CD4-positive, alpha-beta T cell (primary cell): Measurements from ENCODE around the gene SLC36A3. TPM values are rescaled to one million over a fixed set of nuclear protein-coding genes. Genes with fewer than 3 reads are reported as not detected.
"Not testable (repeated sequence)": the region's sequence is repeated elsewhere in the genome, so short reads cannot be mapped to it uniquely, and the experiment has no call there.

Source experiments
- ATAC-seq: fragments of 200-7000 bp; cut with Tn5 transposase; one replicate; pipeline ENCODE4 v1.10.0; 2022; ENCODE audit warnings: mild to moderate bottlenecking; ENCODE audit not compliant: poor library complexity
- CTCF ChIA-PET: fragments of 350-600 bp; sonication (Branson Sonifier 250); formaldehyde crosslinking; loops from one replicate; lab custom pipeline; 2021; ENCODE audit warnings: antibody characterized with exemption, inconsistent platforms; lab: Charles Lee
- POLR2A ChIA-PET: fragments of 350-600 bp; sonication (Branson Sonifier 250); formaldehyde crosslinking; loops from one replicate; lab custom pipeline; 2021; ENCODE audit warnings: antibody characterized with exemption, inconsistent platforms; lab: Charles Lee
- DNase-seq, 14 experiments: peaks; one replicate each; pipeline ENCODE4 v3.0.0-alpha.2; 2013 to 2020; ENCODE audit warnings: mixed read lengths in 2 of 14
- H3K27ac ChIP-seq, 2 donors: one replicate each; pipeline versions ENCODE4 v1.5.1 to v1.7.0; 2013; ENCODE audit warnings: low read length in 2 of 2, low read depth in 1 of 2, mild to moderate bottlenecking in 1 of 2
- H3K27me3 ChIP-seq, 2 experiments: 1 replicate in 1 of 2; 2 replicates in 1 of 2; pipeline versions ENCODE4 v1.6.1 to v1.7.0; 2013; ENCODE audit warnings: low read length in 2 of 2, control low read depth in 1 of 2, mild to moderate bottlenecking in 1 of 2, moderate library complexity in 1 of 2; ENCODE audit not compliant: insufficient read depth in 2 of 2, control insufficient read depth in 1 of 2
- H3K36me3 ChIP-seq: one replicate; pipeline ENCODE4 v1.6.1; 2013; ENCODE audit warnings: low read length, control low read depth; ENCODE audit not compliant: insufficient read depth
- H3K4me1 ChIP-seq: one replicate; pipeline ENCODE4 v1.6.1; 2013; ENCODE audit warnings: low read length, control low read depth; ENCODE audit not compliant: insufficient read depth
- H3K4me3 ChIP-seq: one replicate; pipeline ENCODE4 v1.5.1; 2013; ENCODE audit warnings: mild to moderate bottlenecking, low read length, moderate library complexity
- H3K9me3 ChIP-seq, 2 experiments: 1 replicate in 1 of 2; 2 replicates in 1 of 2; pipeline versions ENCODE4 v1.6.1 to v1.7.0; 2013; ENCODE audit warnings: low read length in 2 of 2, mild to moderate bottlenecking in 2 of 2, control low read depth in 1 of 2, moderate library complexity in 1 of 2; ENCODE audit not compliant: control insufficient read depth in 1 of 2, insufficient read depth in 1 of 2
- H3K27ac Mint-ChIP-seq: one replicate; pipeline ENCODE4 v1.8.0; 2020; ENCODE audit warnings: mixed read lengths
- H3K27me3 Mint-ChIP-seq: one replicate; pipeline ENCODE4 v1.8.0; 2021; ENCODE audit warnings: mixed read lengths
- H3K36me3 Mint-ChIP-seq: one replicate; pipeline ENCODE4 v1.8.0; 2021; ENCODE audit warnings: low read depth, mixed read lengths
- H3K4me1 Mint-ChIP-seq: one replicate; pipeline ENCODE4 v1.8.0; 2021; ENCODE audit warnings: low read depth, mixed read lengths
- H3K4me3 Mint-ChIP-seq: one replicate; pipeline ENCODE4 v1.8.0; 2020; ENCODE audit warnings: mild to moderate bottlenecking, mixed read lengths
- H3K9me3 Mint-ChIP-seq: one replicate; pipeline ENCODE4 v1.8.0; 2020; ENCODE audit warnings: mixed read lengths
- intact Hi-C, 2 experiments: fragments of 100-400 bp; cut with DNase I in 1 of 2; cut with micrococcal nuclease in 1 of 2; formaldehyde crosslinking; loops; one replicate each; pipeline versions ENCODE4 v1.15.1 to v1.9.0; 2023 to 2025; cut with DNase I, micrococcal nuclease
- total RNA-seq, 174 experiments: library from RNA in 2 of 174; stranded (reverse) in 2 of 174; gene quantifications; one replicate each; pipeline ENCODE4 v1.2.3 and lab custom pipeline; 2021 to 2026
- TF ChIP-seq, protein P1 (sequence below): fragments of 200-600 bp; IDR thresholded peaks from one replicate; pipeline ENCODE4 v1.8.0; 2022; ENCODE audit warnings: antibody characterized with exemption, mild to moderate bottlenecking

Gene SLC36A3
- total RNA-seq, 2 experiments from 2014 or later: not detected

DNA sequence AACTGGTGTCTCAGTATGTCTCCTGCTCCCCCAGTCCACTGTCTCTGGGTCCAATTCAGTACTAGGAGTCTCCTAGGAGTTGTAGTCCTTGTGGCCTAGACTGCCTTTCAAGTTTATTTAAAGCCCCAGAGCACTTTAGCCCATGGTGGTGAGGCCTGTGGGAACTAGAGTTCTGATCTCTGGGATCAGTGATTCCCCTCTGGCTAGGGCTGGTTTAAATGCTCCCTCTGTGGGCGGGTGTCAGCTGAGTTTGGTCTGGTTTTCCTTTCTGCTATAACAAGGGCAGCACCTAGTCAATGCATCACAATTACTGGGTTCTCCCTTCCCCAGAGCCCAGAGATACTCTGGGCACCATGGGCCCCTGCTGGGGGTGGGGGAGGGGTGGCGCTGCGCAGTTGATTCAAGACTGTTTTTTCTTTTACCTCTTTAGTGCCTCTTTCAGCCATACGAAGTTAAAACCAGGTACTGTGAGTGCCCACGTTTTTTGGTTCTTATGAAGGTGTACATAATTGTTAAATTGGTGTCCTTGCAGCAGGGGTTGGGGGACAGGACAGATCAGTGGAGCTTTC, 9.3 kb upstream of the SLC36A3 start:
- H3K9me3 ChIP-seq: peaks cover 10 to 13% of the 10 kb centered on the region in 2 experiments

DNA sequence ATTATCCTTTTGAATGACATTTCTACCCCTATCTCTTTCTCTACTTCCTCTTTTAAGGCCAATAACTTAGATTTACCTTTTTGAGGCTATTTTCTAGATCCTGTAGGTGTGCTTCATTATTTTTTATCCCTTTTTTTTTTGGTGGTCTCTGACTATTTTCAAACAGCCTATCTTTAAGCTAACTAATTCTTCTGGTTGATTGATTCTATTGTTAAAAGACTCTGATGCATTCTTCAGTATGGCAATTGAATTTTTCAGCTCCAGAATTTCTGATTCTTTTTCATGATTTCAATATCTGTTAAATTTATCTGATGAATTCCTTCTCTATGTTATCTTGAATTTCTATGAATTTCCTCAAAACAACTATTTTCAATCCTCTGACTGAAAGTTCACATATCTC, 7.4 kb upstream of the SLC36A3 start:
- Histone ChIP-seq H3K4me1 (no peaks in the 10 kb centered on the region), H3K27ac (no peak overlapping the region), H3K27me3 (no peaks in the 10 kb centered on the region), H3K36me3 (no peaks in the 10 kb centered on the region), H3K9me3 (peaks cover 10 to 13% of the 10 kb centered on the region in 2 experiments), H3K4me3 (no peak overlapping the region)
- Mint-ChIP-seq H3K4me3 (no peak overlapping the region), H3K27me3 (peaks cover 10% of the 10 kb centered on the region), H3K4me1 (no peaks in the 10 kb centered on the region), H3K9me3 (peaks cover 7% of the 10 kb centered on the region), H3K36me3 (no peaks in the 10 kb centered on the region), H3K27ac (no peak overlapping the region)
- POLR2A ChIA-PET: no interaction called here
- ATAC-seq: no peak
- DNase-seq: no peak
- intact Hi-C loops: no loop called here
- TF ChIP-seq, protein P1, sequence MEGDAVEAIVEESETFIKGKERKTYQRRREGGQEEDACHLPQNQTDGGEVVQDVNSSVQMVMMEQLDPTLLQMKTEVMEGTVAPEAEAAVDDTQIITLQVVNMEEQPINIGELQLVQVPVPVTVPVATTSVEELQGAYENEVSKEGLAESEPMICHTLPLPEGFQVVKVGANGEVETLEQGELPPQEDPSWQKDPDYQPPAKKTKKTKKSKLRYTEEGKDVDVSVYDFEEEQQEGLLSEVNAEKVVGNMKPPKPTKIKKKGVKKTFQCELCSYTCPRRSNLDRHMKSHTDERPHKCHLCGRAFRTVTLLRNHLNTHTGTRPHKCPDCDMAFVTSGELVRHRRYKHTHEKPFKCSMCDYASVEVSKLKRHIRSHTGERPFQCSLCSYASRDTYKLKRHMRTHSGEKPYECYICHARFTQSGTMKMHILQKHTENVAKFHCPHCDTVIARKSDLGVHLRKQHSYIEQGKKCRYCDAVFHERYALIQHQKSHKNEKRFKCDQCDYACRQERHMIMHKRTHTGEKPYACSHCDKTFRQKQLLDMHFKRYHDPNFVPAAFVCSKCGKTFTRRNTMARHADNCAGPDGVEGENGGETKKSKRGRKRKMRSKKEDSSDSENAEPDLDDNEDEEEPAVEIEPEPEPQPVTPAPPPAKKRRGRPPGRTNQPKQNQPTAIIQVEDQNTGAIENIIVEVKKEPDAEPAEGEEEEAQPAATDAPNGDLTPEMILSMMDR: no peak
- CTCF ChIA-PET: no interaction called here

More for the DNA sequence above, 9.3 kb upstream of the SLC36A3 start:
- Histone ChIP-seq H3K27me3 (no peaks in the 10 kb centered on the region), H3K27ac (no peak overlapping the region), H3K36me3 (no peaks in the 10 kb centered on the region), H3K4me1 (no peaks in the 10 kb centered on the region), H3K4me3 (no peak overlapping the region)
- Mint-ChIP-seq H3K36me3 (no peaks in the 10 kb centered on the region), H3K4me1 (no peaks in the 10 kb centered on the region), H3K4me3 (no peak overlapping the region), H3K9me3 (peaks cover 7% of the 10 kb centered on the region), H3K27me3 (peaks cover 13% of the 10 kb centered on the region), H3K27ac (no peak overlapping the region)
- TF ChIP-seq, protein P1: no peak
- POLR2A ChIA-PET: no interaction called here
- ATAC-seq: no peak
- CTCF ChIA-PET: no interaction called here
- intact Hi-C loops: no loop called here
- no peak for DNase-seq

DNA sequence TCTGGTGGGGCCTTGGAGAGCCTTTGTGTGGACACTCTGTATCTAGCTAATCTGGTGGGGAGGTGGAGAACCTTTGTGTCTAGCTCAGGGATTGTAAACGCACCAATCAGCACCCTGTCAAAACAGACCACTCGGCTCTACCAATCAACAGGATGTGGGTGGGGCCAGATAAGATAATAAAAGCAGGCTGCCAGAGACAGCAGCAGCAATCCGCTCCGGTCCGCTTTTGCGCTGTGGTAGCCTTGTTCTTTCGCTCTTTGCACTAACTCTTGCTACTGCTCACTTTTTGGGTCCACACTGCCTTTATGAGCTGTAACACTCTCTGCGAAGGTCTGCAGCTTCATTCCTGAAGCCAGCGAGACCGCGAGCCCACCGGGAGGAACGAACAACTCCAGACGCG, 6.3 kb upstream of the SLC36A3 start:
- H3K36me3 Mint-ChIP-seq, H3K4me3 ChIP-seq, POLR2A ChIA-PET, intact Hi-C loops, H3K27ac ChIP-seq, H3K27me3 ChIP-seq, H3K36me3 ChIP-seq, H3K27ac Mint-ChIP-seq, DNase-seq, H3K4me1 ChIP-seq, H3K4me3 Mint-ChIP-seq, H3K27me3 Mint-ChIP-seq, ATAC-seq, H3K9me3 Mint-ChIP-seq, H3K4me1 Mint-ChIP-seq, CTCF ChIA-PET: not testable (repeated sequence)
- peaks cover 10 to 13% of the 10 kb centered on the region in 2 experiments for H3K9me3 ChIP-seq

DNA sequence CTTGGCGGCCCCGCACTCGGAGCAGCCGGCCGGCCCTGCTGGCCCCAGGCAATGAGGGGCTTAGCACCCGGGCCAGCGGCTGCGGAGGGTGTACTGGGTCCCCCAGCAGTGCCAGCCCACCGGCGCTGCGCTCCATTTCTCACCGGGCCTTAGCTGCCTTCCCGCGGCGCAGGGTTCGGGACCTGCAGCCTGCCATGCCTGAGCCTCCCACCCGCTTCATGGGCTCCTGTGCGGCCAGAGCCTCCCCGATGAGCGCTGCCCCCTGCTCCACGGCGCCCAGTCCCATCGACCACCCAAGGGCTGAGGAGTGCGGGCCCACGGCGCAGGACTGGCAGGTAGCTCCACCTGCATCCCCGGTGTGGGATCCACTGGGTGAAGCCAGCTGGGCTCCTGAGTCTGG, 5.7 kb upstream of the SLC36A3 start:
- H3K4me3 Mint-ChIP-seq, H3K36me3 Mint-ChIP-seq, POLR2A ChIA-PET, DNase-seq, H3K36me3 ChIP-seq, H3K27ac ChIP-seq, H3K27ac Mint-ChIP-seq, intact Hi-C loops, CTCF ChIA-PET, H3K9me3 Mint-ChIP-seq, H3K27me3 ChIP-seq, H3K4me1 Mint-ChIP-seq, H3K4me3 ChIP-seq, ATAC-seq, H3K4me1 ChIP-seq, H3K27me3 Mint-ChIP-seq: not testable (repeated sequence)
- H3K9me3 ChIP-seq: peaks cover 10 to 13% of the 10 kb centered on the region in 2 experiments
